Stomach smooth muscle (tissue), 2 donors: ENCODE measurements around the gene PRR29.

Experiments
- H3K27ac ChIP-seq: one replicate; pipeline ENCODE4 v1.7.0; 2013; ENCODE audit warnings: mild to moderate bottlenecking, low read length, inconsistent platforms
- H3K27me3 ChIP-seq, 2 donors: one replicate each; pipeline ENCODE4 v1.7.0; 2013; ENCODE audit warnings: low read length in 2 of 2; ENCODE audit not compliant: insufficient read depth in 2 of 2, control insufficient read depth in 1 of 2
- H3K36me3 ChIP-seq, 2 donors: one replicate each; pipeline ENCODE4 v1.7.0; 2013; ENCODE audit warnings: low read length in 2 of 2; ENCODE audit not compliant: control insufficient read depth in 2 of 2, insufficient read depth in 2 of 2
- H3K4me1 ChIP-seq: one replicate; pipeline ENCODE4 v1.7.0; 2013; ENCODE audit warnings: low read length; ENCODE audit not compliant: control insufficient read depth, insufficient read depth
- H3K4me3 ChIP-seq, 2 donors: one replicate each; pipeline ENCODE4 v1.7.0; 2013; ENCODE audit warnings: low read length in 2 of 2
- H3K9ac ChIP-seq, 2 donors: one replicate each; pipeline ENCODE4 v1.7.0; 2013; ENCODE audit warnings: low read length in 2 of 2, mild to moderate bottlenecking in 1 of 2
- H3K9me3 ChIP-seq, 2 donors: one replicate each; pipeline ENCODE4 v1.7.0; 2013; ENCODE audit warnings: low read length in 2 of 2; ENCODE audit not compliant: control insufficient read depth in 2 of 2
- donor health status: healthy.
- donor health status: Pancreatic carcinoma.

PRR29 gene

GRCh38 chr17:64051153-64051552, 53.0 kb downstream of the PRR29 start:
- Histone ChIP-seq H3K27me3 (no peaks in the 10 kb centered on the region), H3K36me3 (peaks cover 41 to 60% of the 10 kb centered on the region in 2 donors), H3K27ac (no peak overlapping the region)

GRCh38 chr17:64053101-64053500, 55.0 kb downstream of the PRR29 start:
- Histone ChIP-seq H3K27me3 (no peaks in the 10 kb centered on the region), H3K36me3 (peaks cover 37 to 59% of the 10 kb centered on the region in 2 donors), H3K4me1 (no peaks in the 10 kb centered on the region), H3K9ac (no peak overlapping the region), H3K27ac (no peak overlapping the region), H3K4me3 (no peak overlapping the region), H3K9me3 (no peaks in the 10 kb centered on the region)

More at GRCh38 chr17:64051153-64051552, 53.0 kb downstream of the PRR29 start:
- H3K4me3 ChIP-seq = no peak overlapping the region
- H3K4me1 ChIP-seq = no peaks in the 10 kb centered on the region
- no peak overlapping the region for H3K9ac ChIP-seq
- H3K9me3 ChIP-seq = no peaks in the 10 kb centered on the region
